SK-N-MC (cell line): ENCODE data around the gene RBM19.

Source experiments
- EZH2 ChIP-seq: fragments of 200-600 bp; sonication (generic); IDR thresholded peaks from one replicate; pipeline ENCODE4 v1.6.1; 2017; ENCODE audit warnings: antibody characterized with exemption
- POLR2AphosphoS5 ChIP-seq: IDR thresholded peaks from 2 replicates; pipeline ENCODE4 v1.6.1; 2012; ENCODE audit warnings: mild to moderate bottlenecking, low read depth, low read length, borderline replicate concordance

- TF ChIP-seq POLR2AphosphoS5 (no peak), EZH2 (no peak)
Observed at GRCh38 chr12:113897406-113897805, 68.7 kb downstream of the RBM19 start.
